LNCaP clone FGC (cell line): Measurements from ENCODE around the gene CYBA.

ENCODE experiments used
- DNase-seq: peaks from one replicate; pipeline ENCODE4 v3.0.0-alpha.2; 2011; ENCODE audit warnings: low read depth
- H3K4me3 ChIP-seq: 2 replicates; pipeline ENCODE4 v1.5.1; 2011; ENCODE audit warnings: mild to moderate bottlenecking, low read depth, low read length, control low read depth
- CTCF ChIP-seq: IDR thresholded peaks from 2 replicates; pipeline ENCODE4 v1.5.1; 2012; ENCODE audit warnings: mild to moderate bottlenecking; ENCODE audit not compliant: control insufficient read depth, insufficient read depth; ENCODE audit errors: extremely low read depth

The CYBA gene

GRCh38 chr16:88624977-88625576, 25.8 kb downstream of the CYBA start:
- no peak overlapping the region for H3K4me3 ChIP-seq
- TF ChIP-seq CTCF: no peak
- no peak for DNase-seq

GRCh38 chr16:88624481-88624880, 26.4 kb downstream of the CYBA start:
- no peak for TF ChIP-seq CTCF
- DNase-seq: no peak
- no peak overlapping the region for H3K4me3 ChIP-seq

- DNase-seq: no peak
- H3K4me3 ChIP-seq: no peak overlapping the region
- TF ChIP-seq CTCF: no peak
Measured at GRCh38 chr16:88623858-88624257, 27.0 kb downstream of the CYBA start.

- H3K4me3 ChIP-seq: no peak overlapping the region
- no peak for TF ChIP-seq CTCF
- no peak for DNase-seq
Measured at GRCh38 chr16:88622866-88623265, 28.0 kb downstream of the CYBA start.

- TF ChIP-seq CTCF: no peak
- no peak for DNase-seq
- H3K4me3 ChIP-seq: no peak overlapping the region
Measured at GRCh38 chr16:88622125-88622524, 28.7 kb downstream of the CYBA start.

- TF ChIP-seq CTCF: no peak
- no peak overlapping the region for H3K4me3 ChIP-seq
- no peak for DNase-seq
Measured at GRCh38 chr16:88619859-88620815, 30.7 kb downstream of the CYBA start.
